LNCAP (cell line): ENCODE data around the gene APOB.

ENCODE experiments used
- TF ChIP-seq, protein P1 (sequence below): fragments of 450-650 bp; IDR thresholded peaks from 2 replicates; pipeline ENCODE4 v1.5.1; 2017; ENCODE audit warnings: mild to moderate bottlenecking

Gene APOB, protein sequence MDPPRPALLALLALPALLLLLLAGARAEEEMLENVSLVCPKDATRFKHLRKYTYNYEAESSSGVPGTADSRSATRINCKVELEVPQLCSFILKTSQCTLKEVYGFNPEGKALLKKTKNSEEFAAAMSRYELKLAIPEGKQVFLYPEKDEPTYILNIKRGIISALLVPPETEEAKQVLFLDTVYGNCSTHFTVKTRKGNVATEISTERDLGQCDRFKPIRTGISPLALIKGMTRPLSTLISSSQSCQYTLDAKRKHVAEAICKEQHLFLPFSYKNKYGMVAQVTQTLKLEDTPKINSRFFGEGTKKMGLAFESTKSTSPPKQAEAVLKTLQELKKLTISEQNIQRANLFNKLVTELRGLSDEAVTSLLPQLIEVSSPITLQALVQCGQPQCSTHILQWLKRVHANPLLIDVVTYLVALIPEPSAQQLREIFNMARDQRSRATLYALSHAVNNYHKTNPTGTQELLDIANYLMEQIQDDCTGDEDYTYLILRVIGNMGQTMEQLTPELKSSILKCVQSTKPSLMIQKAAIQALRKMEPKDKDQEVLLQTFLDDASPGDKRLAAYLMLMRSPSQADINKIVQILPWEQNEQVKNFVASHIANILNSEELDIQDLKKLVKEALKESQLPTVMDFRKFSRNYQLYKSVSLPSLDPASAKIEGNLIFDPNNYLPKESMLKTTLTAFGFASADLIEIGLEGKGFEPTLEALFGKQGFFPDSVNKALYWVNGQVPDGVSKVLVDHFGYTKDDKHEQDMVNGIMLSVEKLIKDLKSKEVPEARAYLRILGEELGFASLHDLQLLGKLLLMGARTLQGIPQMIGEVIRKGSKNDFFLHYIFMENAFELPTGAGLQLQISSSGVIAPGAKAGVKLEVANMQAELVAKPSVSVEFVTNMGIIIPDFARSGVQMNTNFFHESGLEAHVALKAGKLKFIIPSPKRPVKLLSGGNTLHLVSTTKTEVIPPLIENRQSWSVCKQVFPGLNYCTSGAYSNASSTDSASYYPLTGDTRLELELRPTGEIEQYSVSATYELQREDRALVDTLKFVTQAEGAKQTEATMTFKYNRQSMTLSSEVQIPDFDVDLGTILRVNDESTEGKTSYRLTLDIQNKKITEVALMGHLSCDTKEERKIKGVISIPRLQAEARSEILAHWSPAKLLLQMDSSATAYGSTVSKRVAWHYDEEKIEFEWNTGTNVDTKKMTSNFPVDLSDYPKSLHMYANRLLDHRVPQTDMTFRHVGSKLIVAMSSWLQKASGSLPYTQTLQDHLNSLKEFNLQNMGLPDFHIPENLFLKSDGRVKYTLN (N-terminal part only)

DNA sequence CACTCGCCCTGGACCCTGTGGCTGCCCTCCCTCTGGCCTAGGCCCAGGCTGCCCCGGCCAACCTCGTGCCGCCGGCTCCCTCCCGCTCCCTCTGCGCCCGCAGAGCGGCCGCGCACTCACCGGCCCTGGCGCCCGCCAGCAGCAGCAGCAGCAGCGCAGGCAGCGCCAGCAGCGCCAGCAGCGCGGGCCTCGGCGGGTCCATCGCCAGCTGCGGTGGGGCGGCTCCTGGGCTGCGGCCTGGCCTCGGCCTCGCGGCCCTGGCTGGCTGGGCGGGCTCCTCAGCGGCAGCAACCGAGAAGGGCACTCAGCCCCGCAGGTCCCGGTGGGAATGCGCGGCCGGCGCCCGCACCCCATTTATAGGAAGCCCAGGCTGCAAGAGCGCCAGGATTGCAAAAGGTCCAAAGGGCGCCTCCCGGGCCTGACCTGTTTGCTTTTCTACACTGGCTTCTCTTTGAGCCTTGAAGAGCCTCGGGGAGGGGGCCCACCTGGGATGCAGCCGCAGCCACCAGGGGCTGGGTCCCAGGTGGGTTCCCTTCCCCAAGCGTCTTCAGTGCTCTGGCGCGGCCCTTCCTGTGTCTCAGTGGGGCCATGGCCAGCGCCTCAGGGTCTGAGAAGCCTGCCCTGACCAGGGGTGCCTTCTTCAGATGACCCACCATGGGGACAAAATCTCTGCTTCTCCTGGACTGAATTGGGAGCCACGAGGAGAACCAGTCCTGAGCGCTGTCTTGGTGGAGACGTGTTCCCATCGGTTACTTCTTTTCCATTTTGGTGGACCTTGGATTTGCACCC lies at the start of gene APOB:
Gene APOB (minus strand): TSS at position 330 of the 789 bp plus-strand sequence. CDS start 128 bp downstream, at position 202.
- TF ChIP-seq, protein P1, sequence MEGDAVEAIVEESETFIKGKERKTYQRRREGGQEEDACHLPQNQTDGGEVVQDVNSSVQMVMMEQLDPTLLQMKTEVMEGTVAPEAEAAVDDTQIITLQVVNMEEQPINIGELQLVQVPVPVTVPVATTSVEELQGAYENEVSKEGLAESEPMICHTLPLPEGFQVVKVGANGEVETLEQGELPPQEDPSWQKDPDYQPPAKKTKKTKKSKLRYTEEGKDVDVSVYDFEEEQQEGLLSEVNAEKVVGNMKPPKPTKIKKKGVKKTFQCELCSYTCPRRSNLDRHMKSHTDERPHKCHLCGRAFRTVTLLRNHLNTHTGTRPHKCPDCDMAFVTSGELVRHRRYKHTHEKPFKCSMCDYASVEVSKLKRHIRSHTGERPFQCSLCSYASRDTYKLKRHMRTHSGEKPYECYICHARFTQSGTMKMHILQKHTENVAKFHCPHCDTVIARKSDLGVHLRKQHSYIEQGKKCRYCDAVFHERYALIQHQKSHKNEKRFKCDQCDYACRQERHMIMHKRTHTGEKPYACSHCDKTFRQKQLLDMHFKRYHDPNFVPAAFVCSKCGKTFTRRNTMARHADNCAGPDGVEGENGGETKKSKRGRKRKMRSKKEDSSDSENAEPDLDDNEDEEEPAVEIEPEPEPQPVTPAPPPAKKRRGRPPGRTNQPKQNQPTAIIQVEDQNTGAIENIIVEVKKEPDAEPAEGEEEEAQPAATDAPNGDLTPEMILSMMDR = no peak

DNA sequence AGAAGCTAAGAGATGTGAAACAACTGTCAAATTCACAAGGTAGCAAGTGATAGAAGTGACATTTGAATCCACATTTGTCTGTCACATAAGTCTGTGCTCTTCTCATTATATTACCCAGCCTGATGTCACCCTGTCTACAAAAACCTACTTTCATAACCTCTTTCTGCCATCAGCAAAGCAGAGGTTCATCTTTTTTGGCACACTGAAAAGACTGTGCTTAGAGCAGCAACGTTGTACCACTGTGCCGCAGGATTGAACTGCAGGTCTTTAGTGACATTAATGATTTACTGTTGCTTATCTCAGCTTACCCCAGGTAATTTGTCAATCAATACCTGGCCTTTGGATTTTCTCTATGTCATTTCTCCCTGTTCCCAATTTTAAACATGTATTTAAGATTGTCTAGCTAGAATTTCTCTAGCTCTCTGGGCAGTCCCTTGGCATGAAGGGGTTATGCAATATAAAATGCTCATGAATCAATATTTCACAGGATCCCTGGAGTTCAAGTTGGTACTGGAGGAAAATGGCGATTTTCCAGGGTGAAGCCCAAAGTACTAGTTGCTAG lies 48.5 kb upstream of the APOB start:
- TF ChIP-seq, protein P1 = no peak

DNA sequence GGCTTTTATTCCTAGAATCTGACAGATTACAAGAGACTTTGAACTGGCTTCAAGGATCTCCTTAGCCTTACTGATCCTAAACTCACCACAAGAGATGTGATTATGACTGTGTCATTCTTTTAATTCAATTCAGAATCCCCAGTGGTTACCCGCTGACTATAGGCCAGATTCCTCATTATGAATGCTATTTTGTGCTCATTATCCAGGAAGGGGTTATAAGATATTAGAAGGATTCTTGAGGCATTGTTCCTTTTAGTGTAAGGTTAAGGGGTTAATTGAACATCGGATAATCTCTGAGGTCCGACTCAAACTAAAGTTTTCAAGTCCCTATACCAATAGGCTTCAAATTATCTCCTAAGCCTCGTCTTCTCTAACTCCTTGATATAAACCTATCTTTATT lies 40.5 kb upstream of the APOB start:
- TF ChIP-seq, protein P1 = no peak

DNA sequence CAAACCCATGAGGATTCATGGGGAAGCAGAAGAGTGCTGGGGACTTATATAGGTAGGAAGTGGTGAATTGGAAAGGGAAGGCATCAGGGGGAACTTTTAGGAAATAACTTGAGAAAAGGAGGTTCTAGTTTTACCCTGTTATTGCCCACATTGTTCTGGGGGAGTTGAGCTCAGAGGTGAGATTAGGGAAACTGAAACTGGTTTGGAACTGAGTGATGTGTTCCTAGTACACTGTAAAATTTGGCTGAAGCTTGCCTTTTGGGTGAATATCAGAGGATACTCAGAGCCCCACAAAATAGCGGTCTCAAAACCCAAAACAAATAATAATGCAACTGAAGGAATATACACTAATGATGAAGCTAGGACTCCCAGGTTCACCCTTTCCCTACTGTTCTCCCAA lies 39.6 kb upstream of the APOB start:
- TF ChIP-seq, protein P1 = no peak

DNA sequence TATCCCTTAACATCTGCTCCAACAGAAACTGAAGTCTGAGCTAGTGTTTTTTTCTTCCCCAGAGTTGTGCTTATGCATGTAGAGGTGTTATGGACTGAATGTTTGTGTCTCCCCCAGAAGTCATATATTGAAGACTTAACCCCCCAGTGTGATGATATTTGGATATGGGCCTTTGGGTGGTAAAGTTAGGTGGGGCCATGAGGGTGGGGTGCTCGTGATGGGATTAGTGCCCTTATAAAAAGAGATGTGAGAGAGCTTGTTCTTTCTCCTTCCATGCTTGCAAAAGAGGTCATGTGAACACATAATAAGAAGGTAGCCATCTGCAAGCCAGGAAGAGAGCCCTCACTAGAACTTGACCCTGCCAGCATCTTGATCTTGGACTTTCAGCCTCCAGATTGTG lies 34.4 kb upstream of the APOB start:
- TF ChIP-seq, protein P1 = no peak

DNA sequence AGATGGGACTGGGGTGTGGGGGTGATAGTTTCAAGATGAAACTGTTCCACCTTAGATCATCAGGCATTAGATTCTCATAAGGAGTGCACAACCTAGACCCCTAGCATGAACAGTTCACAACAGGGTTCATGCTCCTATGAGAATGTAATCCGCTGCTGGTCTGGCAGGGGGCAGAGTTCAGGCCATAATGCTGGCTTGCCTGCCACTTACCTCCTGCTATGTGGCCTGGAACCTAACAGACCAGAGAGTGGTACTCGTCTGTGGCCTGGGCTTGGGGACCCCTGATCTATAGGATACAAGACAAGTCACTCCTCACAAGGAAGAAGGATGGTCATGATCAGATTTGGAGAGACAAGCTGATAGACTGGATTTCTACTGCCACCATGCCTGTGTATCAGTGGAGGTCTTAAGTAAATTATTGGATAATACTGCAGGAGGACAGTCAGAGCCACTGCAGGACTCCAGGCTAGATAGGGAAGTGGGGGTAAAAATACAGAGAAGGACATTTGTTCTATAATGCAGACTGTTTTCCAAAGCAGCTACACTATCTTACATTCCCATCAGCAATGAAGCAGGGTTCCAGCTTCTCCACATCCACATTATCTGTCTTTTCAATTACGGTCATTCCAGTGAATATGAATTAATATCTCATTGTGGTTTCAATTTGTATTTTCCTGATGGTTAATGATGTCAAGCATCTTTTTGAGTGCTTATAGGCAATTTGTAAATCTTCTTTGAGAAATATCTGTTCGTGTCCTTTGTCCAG lies 28.8 kb upstream of the APOB start:
- TF ChIP-seq, protein P1 = no peak
